NCI-H526 (cell line): ENCODE data around the gene SYNE2.

Experiments
- DNase-seq, 2 experiments: peaks; one replicate each; lab custom pipeline; 2025; lab: John Stamatoyannopoulos, UW

SYNE2 gene

GRCh38 chr14:64249363-64249762 lies 396.6 kb downstream of the SYNE2 start:
- DNase-seq, result no peak

GRCh38 chr14:64253672-64254071 lies 400.9 kb downstream of the SYNE2 start:
- DNase-seq, result no peak

GRCh38 chr14:64255756-64256155 lies 403.0 kb downstream of the SYNE2 start:
- DNase-seq, result no peak

- no peak for DNase-seq
Measured at GRCh38 chr14:64260418-64260817, 407.6 kb downstream of the SYNE2 start.

GRCh38 chr14:64265222-64265621 lies 412.4 kb downstream of the SYNE2 start:
- DNase-seq, result no peak

- DNase-seq, result no peak
Measured at GRCh38 chr14:64266239-64266638, 413.4 kb downstream of the SYNE2 start.

GRCh38 chr14:64272019-64272418 lies 419.2 kb downstream of the SYNE2 start:
- no peak for DNase-seq
